22Rv1 (cell line): Measurements from ENCODE around the gene ZNF316.
"Not testable (repeated sequence)": the region's sequence is repeated elsewhere in the genome, so short reads cannot be mapped to it uniquely, and the experiment has no call there.

Source experiments
- H3K27ac ChIP-seq: fragments of 450-650 bp; 2 replicates; pipeline ENCODE4 v1.5.1; 2017
- ZFX ChIP-seq: fragments of 450-650 bp; IDR thresholded peaks from 2 replicates; pipeline ENCODE4 v1.6.1; 2017; ENCODE audit warnings: antibody characterized with exemption, borderline replicate concordance
- TF ChIP-seq, protein P1 (sequence below): fragments of 450-650 bp; IDR thresholded peaks from 2 replicates; pipeline ENCODE4 v1.5.1; 2017; ENCODE audit warnings: mild to moderate bottlenecking

Gene ZNF316

DNA sequence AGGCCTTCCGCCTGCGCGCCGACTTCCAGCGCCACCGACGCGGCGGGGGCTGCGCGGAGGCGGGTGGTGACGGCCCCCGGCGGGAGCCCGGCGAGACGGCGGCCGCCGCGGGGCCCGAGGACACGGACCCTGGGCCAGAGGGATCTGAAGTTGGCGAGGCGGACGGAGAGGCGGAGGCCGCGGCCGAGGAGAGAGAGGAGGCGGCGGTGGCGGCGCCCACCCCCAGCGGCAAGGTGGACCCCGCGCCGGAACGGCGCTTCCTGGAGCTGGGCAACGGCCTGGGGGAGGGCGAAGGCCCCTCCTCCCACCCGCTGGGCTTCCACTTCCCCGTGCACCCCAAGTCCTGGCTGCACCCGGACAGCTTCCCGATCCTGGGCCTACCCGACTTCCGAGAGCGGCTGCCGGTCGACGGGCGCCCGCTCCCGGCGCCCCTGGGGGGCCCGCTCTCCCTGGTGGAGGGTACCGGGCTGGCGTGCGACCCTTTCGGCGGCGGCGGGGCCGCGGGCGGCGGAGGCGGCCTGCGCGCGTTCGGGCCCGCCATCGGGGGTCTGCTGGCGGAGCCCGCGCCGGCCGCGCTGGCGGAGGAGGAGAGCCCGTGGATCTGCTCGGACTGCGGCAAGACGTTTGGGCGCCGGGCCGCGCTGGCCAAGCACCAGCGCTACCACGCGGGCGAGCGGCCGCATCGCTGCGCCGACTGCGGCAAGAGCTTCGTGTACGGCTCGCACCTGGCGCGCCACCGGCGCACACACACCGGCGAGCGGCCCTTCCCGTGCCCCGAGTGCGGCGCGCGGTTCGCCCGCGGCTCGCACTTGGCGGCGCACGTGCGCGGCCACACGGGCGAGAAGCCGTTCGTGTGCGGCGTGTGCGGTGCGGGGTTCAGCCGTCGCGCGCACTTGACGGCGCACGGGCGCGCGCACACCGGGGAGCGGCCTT is 16.2 kb downstream of the ZNF316 start:
- H3K27ac ChIP-seq = no peak overlapping the region
- TF ChIP-seq, protein P1, sequence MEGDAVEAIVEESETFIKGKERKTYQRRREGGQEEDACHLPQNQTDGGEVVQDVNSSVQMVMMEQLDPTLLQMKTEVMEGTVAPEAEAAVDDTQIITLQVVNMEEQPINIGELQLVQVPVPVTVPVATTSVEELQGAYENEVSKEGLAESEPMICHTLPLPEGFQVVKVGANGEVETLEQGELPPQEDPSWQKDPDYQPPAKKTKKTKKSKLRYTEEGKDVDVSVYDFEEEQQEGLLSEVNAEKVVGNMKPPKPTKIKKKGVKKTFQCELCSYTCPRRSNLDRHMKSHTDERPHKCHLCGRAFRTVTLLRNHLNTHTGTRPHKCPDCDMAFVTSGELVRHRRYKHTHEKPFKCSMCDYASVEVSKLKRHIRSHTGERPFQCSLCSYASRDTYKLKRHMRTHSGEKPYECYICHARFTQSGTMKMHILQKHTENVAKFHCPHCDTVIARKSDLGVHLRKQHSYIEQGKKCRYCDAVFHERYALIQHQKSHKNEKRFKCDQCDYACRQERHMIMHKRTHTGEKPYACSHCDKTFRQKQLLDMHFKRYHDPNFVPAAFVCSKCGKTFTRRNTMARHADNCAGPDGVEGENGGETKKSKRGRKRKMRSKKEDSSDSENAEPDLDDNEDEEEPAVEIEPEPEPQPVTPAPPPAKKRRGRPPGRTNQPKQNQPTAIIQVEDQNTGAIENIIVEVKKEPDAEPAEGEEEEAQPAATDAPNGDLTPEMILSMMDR = no peak
- TF ChIP-seq ZFX = no peak

DNA sequence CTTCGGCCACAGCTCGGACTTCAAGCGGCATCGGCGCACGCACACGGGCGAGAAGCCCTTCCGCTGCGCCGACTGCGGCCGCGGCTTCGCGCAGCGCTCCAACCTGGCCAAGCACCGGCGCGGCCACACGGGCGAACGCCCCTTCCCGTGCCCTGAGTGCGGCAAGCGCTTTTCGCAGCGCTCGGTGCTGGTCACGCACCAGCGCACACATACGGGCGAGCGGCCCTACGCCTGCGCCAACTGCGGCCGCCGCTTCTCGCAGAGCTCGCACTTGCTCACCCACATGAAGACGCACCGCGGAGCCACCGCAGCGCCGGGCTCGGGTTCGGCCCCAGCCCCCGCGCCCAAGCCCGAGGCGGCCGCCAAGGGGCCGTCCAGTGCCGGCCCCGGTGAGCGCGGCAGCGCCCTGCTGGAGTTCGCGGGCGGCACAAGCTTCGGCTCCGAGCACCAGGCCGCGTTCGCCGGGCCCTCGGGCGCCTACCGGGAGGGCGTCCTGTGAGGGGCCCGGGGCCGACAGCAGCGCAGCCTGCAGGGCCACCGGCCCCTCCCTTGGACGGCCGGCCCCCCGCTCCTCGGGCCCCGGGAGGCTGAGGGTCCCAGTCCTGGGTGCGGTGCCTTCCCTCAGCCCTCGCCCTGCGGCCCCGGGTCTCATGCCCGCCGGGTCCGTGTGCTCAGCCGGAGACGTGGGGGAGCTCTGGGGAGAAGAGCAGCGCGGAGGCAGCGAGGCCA is 17.2 kb downstream of the ZNF316 start:
- no peak for TF ChIP-seq ZFX
- TF ChIP-seq, protein P1 = no peak
- no peak overlapping the region for H3K27ac ChIP-seq

DNA sequence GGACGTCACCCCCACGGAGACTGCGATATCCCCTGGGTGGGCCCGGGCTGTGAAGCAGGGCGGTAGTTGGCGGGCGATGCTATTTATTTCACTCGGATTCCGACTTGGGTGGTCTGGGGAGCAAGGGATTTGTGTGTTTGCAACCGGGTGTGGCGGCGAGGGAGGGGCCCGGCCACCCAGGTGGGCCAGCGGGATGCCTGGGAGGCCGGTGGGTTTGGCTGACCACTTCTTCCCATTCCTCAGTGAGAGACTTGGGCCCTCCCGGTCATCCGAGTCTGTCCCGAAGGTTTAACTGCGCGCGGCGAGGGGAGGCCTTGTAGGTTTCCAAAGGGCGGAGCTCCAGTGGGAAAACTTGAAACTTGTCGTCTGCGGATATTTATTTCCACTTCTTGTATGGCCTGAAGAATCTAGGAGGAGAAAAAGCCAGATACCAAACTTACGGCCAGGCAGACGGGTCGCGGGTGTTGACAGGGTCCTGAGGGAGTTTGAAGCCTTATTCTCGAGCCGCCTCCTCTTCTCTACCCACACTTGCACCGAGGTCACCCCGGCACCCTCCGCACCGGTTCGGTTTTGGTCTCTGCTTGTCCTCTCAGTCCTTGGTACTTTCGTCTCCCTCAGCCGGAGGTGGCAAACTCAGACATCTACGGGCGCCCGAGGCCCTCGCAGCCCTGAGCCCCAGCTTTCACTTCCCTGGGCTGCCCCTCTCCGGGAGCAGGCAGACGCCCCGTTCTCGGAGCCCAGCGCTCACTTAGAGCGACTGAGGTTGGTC is 17.9 kb downstream of the ZNF316 start:
- H3K27ac ChIP-seq = no peak overlapping the region
- TF ChIP-seq, protein P1 = no peak
- no peak for TF ChIP-seq ZFX

DNA sequence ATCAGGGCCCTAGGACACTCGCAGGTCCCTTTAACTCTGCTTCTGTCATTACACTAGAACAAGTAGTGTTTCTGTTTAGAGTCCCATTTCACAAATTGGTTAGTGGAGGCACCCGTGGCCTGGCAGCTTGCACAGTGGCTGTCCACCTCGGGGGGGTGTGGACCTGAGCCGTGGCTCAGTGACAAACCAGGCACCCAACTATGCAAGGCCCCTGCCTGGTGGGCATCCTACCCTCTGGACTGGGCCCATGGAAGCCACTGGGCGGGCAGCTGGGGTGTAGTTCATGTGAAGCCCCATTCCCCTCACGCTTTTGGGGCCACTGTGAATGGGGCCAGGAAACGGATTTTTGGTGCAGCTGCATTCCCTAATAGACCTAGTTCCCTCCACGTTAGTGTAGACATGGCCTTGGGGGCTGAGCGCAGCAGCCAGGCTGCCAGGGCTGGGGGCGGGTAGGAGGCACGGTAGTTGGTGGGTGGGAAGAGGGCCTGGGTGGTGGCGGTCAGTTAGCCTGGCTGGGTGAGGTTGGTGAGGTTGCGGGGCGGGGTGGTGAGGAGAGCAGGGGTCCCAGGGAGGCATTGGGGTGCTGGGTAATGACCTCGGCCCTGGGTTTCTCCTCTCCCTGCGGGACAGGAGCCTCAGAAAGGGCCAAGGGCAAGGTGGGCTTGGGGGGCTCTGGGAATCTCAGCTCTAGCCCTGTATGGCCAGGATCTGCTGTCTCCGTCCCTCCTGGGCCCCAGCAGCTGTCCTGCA is 18.7 kb downstream of the ZNF316 start:
- no peak overlapping the region for H3K27ac ChIP-seq

DNA sequence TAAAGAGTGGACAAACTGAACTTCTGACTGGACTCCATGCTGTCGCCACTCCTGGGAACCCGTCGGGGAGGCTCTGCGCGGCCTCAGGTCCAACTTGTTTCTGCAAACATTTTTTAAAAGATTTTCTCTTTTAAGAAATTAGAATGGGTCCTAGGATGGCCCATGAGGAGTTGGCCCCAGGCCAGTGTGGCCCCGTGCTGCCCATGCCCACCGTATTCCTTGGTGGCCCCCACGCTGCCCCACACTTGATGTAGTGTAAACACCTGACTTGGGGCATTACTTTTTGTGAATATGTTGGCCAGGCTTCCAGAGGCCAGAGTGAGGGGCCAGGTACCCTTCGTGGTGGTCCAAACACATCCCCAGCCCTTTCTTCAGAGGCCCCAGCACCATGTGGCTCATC is 19.3 kb downstream of the ZNF316 start:
- no peak overlapping the region for H3K27ac ChIP-seq
- TF ChIP-seq ZFX = no peak
- TF ChIP-seq, protein P1 = no peak

More for the DNA sequence above, 18.7 kb downstream of the ZNF316 start:
- TF ChIP-seq, protein P1 = no peak
- no peak for TF ChIP-seq ZFX

DNA sequence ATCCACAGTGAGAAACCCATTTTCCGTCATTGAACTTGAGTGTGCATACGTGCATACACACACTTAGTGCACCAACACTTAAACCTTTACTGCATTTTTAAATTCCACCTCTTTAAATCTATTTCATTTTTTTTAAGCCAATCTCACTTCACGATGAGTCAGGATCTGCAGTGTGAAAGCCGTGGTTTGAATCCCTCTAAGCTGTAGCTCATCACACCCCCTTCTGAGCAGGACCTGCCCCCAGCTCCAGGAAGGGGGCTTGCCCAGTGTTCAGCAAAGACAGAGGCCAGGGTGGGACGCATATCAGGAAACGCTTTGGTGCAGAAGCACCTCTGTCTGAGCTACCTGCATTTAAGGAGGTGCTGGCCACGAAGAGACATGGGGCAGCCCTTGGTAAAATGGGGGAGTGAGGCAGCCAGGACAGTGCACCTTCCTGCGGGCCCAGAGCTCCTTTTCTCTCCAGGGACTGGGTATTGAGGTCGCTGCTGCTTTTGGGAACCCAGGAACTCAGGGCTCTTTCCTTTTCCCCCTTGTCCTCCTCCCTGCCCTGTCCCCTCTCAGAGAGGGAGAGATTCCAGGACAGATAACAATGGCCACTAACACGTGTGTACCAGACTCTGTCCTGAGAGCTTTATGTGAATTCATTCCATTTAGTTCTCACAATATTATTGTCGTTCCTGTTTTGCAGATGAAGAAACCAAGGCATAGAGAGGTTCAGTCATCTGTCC is 21.7 kb downstream of the ZNF316 start:
- TF ChIP-seq, protein P1 = no peak
- no peak for TF ChIP-seq ZFX
- H3K27ac ChIP-seq = no peak overlapping the region

DNA sequence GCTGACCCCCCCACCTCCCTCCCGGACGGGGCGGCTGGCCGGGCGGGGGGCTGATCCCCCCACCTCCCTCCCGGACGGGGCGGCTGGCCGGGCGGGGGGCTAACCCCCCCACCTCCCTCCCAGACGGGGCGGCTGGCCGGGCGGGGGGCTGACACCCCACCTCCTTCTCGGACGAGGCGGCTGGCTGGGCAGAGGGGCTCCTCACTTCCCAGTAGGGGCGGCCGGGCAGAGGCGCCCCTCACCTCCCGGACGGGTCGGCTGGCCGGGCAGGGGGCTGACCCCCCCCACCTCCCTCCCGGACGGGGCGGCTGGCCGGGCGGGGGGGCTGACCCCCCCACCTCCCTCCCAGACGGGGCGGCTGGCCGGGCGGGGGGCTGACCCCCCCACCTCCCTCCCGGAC is 33.7 kb downstream of the ZNF316 start:
- not testable (repeated sequence) for H3K27ac ChIP-seq
